Stimulated activated naive CD4-positive, alpha-beta T cell treated with Interleukin-2 at 50 U/mL for 16 hours (primary cell): ENCODE data around the gene PMP22.

Source experiments
- DNase-seq: peaks from one replicate; lab custom pipeline; 2025; lab: John Stamatoyannopoulos, UW

PMP22 gene

DNA sequence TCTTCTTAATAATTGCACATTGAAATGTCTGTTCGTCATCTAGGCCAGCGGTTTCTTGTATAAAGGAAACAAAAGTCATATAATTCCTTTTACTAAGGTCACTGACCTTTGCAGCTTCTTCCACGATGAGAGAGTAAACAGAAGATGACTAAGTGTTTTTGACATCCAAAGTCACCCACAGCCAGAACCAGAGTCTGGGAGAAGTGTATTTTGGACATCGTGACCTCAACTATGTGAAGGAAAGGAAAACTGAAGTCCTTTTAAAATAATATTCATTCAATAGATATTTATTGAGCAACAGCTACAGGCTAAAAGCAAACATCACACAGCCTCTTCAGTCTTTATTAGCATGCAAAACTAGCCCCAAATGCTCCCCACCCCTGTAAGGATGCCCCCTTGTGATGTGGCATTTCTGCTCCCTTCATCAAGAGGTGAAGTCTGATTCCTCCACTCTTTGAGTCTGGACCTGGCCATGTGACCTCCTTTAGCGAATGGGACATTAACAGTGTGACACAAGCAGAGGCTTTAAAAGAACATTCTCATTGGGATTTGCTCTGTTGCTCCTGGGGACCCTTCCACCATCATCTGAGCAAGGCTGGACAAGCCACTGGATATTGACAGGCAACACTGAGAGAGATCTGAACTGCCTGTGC, 8.1 kb upstream of the PMP22 start:
- no peak for DNase-seq

DNA sequence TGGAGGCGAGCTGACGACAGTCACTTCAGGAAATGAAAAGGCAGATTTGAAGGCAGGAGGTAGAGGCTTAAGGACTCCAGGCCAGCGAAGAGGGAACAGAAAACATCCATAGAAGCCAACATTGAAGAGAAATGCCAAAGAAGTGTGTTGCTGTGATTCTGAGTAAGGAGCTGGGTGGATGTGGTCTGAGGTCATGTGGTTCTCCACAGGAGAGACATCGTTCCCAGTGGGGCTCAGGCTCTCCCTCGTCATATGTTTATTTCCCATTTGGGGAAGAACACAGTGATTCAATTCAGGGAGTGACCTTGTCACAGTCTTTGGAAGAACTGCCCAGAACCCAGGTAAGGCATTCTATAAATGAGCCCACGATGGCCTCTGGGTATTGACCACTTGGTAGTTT, 6.6 kb upstream of the PMP22 start:
- no peak for DNase-seq

DNA sequence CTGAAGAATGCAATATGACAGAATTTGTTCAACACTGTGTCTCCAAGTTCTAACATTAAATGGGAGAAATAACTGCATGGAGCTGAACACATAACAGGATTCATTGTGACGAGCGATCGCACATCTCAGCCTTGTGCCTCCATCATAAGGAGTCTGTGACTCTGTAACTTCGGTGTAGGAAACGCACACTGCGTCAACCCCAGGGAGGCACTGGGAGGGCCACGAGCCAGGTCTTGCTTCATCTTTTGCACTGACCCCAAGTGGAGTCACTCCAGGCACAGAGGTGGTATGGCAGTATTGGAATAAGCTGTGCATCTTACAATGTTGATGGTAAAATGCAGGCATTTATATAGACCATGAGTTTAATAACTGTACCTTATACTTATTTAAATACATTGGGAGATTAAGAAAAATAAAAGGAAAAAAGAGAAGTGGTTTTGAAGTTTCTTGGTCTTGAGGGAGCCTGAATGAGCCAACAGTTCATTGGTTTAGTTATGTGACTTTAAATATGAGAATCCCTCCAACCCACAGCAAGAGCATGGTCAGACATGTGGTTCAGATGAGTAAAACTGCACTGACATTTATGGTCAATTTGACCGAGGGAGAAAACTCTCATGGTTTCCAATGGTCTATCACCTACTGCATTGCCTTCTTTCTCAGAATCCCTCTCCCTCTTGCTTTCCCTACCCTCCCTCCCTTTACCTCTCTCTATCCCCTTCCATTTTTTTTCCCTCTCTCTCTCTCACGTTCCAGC, 5.7 kb upstream of the PMP22 start:
- DNase-seq: no peak

DNA sequence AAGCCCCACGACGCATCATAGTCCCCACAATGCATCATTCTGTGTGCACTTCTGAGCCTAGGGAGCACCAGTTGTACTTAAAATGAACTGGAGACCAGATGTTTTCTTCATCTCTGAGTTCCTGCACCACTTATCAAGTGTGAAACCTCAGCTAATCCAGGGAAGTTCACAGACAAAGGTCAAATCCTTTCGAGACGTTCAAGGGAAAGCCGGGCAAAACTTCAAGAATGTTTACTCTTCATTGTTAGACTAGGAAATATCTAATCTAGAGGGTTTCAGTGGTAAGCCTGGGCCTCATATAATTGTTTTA, 4.6 kb upstream of the PMP22 start:
- no peak for DNase-seq

DNA sequence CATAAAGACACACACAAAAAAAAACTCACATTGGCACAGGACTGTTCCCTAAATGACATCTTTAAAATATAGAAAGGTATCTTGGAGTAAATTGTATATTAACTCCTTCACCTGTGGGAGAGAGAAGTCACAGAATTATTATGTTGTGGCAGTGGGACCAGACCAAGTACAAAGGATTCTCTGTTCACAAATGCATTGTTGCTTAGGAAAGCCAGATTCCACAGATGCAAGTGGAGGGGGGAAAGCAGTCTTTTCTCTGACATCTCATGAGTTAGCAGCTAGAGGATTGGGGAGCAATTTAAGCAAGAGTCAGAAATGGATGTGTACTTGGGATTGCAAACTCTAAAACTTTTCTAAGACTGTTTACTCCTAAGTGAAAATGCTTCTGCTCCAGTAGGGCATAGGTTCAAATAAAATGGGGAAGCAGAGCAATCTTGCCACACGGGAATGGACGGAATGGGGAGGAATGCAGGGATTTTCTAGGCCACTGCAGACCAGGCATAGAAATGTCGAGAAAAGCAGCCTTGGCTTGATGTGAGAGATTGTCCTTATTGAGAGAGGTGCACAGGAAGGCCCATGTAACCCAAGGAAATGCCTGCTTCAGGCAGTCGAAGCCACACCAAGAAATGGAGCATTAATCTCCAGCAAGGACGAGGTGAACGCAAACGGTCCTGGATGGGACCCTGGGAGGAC, 4.1 kb upstream of the PMP22 start:
- DNase-seq: no peak

DNA sequence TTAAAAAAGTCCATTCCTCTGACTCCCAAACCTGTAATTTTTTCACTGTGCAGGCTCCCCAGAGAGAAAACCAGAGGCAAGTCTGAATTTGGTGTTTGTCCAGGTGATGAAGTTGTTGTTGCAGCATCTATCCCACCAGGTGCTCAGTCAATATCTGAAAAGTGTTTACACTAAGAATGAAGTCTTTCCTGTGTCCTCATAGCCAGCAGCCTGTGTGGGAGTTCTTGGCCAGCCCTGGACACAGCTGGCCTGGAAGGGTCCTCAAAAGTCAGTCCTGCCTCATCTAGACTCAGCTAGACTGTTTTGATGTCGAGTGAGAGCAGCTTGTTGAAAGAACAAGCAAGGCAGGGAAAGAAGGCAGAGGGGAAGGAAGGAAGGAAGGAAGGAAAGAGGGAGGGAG, 3.3 kb upstream of the PMP22 start:
- no peak for DNase-seq

DNA sequence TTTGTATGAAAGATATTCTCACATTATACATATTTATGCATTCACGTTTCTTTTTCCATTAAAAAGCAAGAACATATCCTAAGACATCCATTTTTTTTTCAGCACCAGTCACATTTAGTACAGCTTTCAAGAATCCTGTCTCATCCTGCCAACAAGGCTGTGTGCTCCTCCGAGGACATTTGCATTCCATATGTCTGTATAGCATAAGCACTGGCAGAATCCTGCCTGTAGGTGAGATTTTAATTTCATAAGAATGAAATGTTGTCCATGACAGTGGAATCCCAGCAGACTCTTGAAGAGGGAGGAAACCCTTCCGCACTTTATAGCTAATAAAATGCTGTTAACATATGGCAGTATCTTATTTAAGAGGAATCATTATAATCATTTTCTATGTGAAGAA, 2.9 kb upstream of the PMP22 start:
- DNase-seq: no peak

DNA sequence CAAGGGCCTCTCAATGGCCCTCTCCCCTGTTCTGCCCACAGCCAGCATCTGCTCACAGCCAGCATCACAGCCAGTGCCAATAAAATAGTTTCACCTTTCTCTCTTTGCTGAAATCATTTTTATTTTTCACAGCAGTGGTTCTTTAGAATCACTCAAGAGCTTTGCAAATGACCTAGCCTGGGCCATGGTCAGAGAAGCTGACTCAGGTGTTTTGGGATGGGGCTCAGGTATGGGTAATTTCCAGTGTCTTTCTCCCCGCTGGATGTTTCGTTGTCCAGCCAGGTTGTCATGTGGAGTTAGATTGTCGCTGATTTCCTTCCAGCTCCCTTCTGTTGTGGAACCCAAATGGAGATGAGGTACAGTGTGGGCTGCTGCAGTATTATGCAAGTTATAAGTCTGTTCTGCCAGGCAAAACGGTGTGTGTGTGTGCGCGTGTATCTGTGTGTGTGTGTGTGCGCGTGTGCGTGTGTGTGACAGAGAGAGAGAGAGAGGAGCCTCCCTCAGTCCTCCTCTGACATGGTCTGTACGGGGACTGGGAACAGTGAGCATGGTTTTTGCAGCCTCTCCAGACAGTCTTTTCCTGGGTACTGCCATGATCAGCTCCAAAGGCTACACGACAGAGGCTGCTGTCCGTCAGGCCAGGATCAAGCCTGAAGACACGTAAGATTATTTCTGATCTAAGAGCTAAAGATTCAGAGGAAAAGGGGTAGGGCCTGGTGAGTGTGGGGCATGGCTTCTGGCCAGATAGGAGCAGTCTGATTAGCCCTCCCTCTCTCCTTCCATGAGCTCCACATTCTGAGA, 1.4 kb upstream of the PMP22 start:
- DNase-seq: no peak

DNA sequence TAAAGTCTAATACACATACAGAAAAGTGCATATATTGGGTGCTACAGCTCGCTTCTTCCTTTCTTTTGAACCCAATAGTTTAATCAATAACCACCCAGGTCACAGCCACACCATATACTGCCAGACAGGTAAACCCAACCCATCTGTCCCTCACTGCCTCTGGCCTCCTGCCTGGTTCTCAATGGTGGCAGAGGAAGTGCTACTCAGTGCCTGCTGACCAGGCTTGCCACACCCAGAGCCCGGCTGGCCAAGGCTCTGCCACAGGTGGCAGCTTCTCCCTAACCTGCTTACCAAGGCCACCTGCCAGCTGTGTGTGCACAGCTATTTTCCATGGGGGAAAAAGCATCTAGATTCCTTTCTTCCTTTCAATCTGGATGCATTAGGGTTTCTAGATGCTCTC, 584 bp downstream of the PMP22 start:
- DNase-seq: no peak

DNA sequence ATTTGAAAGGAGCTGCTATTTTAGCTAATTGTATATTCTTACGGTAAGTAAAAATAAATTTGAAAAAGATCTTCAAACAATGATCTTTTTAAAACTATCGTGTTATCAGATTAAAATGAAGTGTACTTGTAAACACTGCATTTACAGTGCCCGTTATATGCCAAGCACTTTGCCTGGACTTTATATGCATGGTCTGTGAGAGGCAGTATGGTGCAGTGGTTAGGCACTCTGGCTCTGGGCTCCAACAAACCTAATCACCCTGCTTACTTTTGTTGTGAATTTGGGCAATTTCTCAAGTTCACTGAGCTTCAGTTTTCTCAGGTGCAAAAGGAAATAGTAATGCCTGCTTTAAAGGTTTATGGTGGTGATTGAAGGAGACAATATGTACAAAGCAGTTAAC, 1.4 kb downstream of the PMP22 start:
- DNase-seq: no peak

DNA sequence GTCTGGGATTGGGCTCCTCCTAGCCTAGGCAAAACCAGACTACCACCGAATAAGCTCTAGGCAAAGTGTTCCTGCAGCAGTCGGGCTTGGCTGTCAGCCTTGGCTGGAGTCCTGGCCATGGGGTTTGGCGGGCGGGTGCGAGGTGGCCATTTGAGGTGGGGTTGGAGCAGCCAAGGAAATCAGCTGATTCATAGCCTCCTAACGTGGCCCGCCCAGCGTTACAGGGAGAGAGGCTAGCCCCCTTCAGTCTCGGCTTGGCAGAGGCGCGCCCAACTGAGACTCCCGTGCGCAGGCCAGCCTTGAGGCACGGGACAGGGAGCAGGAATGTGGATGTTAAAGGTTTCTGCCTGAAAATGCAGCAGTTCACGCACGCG, 1.9 kb downstream of the PMP22 start:
- DNase-seq: no peak

DNA sequence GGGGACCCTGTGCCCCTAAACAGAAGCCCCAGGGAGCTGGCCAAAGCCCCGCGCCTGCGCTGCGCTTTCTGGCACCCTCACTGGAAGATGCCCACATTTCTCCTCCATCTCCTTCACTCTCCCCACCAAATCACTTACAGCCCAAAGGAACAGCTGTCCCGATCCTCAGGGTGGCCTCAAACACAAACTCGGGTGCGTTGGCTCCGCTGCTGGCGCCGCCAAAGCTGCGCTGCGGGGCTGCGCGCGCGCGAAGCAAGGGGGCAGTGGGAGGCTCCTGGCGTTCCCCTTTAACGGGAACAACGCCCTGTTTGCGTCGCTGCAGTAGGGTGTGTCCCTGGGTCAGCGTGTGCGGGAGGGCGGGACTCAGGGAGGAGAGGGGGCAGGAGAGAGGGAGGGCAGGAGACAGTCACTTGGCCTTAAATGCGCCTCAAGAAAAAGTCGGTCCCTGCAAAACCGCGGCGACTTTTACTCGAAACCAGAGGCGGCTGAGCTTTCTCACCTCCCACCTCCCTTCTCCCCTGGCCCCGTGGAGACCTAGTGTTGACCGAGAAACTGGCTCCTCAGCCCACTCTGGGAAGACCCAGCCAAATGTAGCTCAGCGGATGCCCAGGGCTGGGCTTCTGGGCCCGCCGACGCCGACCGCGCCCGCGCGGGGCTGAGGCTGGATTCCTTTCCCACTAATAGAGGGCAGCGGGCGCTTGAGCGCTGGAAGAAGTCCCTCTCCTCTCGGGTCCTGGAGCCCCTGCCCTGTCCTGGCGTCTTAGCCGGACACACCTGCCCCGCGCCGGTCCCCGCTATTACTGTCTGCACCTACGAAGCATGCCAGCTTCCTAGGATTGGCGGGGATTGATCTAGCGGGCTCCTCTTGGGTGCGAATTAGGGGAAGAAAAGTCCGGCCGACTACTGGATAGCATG, 2.6 kb downstream of the PMP22 start:
- DNase-seq: no peak

DNA sequence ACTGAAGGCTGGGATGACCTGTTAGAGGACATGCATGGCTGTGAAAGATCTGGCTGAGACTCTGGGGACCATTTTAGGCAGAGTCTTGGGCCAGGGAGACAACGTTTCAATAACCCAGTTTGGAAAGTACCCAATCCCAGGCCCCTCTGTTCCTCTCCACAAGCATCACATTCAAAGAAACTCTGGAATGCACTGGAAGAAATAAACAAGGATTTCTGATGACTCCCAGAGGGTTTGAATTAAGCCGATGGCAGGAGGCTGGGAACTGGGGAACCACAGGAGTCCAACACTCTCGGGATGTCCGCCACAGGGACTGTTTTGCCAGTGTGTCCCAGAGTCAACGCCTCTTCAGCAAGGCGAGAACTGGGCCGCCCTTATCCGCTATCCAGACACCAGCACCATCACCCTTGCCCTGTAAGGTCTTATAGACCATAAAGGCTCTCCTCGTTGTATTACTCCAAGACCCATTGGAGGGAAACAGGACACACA, 3.3 kb downstream of the PMP22 start:
- no peak for DNase-seq

DNA sequence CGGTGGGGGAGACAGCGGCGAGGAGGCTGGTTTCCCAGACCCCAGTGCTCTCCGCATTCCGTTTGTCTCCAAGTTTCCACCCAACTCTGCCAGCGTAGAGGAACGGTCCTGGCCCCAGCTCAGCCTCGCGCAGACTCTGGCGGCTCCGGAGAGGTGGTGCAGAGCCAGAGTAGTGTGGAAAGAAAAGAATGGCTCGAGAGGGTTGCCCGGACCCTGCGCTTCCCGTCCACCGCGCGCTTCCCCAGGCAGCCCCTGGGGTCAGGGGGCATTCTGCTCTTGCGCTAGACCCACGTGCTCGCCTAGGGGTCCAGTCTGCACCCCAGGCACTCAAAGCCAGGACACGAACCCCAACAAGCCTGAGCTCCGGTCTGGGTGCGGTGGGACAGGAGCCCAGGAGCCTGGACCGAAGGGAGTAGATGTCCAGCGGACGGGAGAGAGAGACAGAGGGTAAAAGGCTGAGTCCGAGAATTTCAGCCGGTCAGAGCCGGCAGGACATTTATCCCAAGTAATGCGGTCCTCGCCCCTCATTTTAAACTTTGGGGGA, 3.8 kb downstream of the PMP22 start:
- DNase-seq: no peak

DNA sequence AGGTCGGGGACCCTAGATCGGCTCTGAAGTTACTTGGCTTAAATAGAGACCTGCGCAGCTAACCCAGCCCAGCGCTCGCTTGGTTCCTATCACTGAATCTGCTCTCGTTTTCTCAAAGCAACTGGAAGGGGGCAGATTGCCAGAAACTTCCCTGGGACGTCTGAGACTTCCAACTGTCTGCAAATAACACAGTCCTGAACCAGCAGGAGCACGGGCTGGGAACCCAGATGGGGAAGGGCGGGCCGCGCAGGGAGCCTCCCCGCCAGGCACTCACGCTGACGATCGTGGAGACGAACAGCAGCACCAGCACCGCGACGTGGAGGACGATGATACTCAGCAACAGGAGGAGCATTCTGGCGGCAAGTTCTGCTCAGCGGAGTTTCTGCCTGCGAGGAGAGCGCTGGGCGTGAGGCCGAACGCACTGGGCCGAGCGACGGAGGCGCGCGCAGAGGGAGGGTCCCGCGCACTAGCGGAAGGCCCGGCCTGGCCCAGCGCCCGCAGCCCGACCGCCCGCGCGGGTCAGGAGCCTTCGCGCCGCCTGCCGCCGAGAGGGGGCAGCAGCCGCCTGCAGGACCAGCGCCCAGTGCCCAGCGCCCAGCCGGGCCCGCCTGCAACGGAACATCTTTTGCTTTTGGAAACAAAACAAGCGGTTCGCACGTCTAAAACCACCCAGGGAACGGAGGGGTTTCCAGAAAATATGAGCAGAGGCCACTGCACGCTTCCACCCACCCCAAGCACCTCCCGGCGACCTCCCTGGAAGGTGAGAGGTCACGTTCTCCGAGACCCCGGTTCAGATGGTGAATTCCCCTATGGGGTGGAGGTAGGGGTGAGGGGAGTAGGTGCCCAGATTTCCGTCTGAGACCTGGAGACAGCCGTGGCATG, 4.5 kb downstream of the PMP22 start:
- peak; percentile 14 for DNase-seq

DNA sequence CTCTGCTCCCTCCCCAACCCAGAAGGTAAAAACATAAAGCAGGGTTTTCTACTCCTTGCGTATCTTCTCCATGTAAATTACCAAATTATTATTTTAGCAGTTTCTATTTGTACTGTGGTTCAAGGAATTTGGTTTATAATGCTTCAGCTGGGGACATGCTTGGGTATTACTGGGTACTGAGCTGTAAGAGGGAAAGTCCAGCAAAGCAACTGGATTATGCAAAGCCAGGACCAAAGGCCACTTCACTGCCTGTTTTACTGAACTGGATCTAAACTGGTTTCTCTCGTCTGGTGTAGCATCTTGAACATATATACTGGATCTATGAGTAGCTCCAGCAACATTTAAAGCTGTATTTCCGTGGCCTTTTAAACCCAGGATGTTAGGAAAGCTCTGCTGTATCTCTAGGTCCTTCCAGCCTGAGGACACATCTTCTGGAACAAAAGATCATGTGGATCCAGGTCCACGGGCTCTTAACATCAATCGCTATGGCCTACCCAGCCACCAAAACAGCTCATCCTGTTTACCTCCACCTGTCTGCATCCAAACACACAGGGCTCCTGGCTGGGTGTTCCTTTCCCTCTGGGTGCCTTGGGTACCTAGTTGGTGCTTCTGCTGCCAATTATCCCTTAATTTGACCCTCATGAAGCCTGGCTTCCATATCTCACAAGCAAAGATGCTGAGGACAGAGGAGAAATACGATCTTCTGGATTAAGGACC, 7.2 kb downstream of the PMP22 start:
- DNase-seq: no peak

DNA sequence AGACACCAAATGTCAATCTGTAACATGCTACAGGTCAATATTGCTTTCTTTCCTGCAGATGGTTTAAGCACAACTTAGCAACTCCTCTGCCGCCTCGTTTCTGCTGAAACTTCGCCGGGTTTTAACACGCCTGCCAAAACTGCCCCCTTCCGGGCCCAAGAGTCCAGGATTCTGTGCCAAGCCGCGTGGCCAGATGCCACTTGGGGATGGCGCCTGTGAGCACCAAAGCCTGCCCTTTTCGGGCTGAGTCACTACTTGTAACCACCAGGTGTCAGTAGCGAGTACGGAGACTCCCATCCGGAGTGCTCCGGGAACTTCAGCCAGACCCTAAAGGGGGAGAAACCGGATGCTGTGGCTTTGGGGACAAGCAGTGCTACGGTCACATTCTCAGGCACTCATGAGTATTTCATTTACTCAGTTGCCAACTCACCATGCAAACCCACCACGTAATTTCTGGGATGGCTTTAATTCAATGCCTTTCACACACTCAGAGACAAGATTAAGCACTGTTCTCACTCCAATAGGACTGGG, 7.8 kb downstream of the PMP22 start:
- DNase-seq: peak; percentile 16

DNA sequence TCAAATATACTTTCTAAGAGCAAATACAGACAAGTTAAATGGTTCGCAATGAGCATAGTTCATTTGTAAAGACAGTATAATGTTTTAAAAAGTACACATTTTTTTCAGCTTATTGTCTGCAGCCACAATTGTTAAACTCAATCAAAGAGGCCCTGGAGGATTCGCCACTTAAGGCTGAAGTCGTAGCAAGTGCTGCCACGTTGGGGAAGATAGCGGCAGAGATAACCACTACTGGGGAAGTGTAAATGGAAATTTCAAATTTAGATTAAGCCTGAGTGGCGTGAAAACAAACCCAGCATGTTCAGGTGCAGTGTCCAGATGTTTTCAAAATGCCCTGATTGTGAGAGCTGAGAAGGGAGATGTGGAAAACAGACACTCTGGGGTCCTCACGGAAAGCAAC, 8.4 kb downstream of the PMP22 start:
- no peak for DNase-seq

DNA sequence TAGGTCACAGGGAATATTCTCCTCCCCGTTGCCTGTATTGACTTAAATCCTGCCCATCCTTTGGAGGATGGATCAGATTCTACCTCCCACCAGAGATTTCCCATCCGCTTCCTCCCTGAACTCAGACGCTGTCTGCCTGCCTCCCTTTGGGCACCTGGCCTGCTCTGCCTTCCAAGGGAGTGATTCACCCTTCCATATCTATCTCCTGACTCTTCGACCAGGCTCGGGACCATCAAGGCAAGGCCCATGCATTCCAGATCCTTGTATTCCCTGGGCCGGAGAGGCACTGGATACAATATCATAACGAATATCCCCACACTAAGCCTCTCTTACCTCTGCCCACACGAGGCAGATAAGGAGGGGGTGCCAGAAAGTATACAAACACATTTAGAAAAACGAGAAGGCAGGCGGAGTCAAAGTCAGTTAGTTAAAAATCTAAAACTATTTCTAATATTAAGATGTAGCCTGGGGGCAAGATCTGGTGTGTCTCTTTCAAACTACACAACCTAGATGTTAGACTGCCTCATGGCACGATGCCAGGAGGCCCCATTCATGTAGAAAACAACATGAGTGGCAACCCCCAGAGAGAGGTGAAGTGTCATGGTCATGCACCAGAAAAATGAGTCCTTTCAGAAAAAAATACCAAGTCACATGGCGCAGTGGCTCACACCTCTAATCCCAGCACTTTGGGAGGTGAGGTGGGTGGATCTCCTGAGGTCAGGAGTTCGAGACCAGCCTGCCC, 9.2 kb downstream of the PMP22 start:
- no peak for DNase-seq
